Activated naive CD4-positive, alpha-beta T cell treated with anti-CD3 and anti-CD28 coated beads, Interleukin-2, amount 10 ng/mL, durations not matched to agents 7 days and 5 days (primary cell): ENCODE measurements around the gene CBY3.
"Not testable (repeated sequence)": the region's sequence is repeated elsewhere in the genome, so short reads cannot be mapped to it uniquely, and the experiment has no call there.

ENCODE experiments used
- CTCF ChIA-PET: fragments of 350-600 bp; sonication (Branson Sonifier 250); formaldehyde crosslinking; loops from one replicate; lab custom pipeline; 2021; ENCODE audit warnings: antibody characterized with exemption; lab: Charles Lee
- DNase-seq: peaks from one replicate; pipeline ENCODE4 v3.0.0-alpha.2; 2020
- H3K27ac Mint-ChIP-seq: one replicate; pipeline ENCODE4 v1.8.0; 2021; ENCODE audit warnings: mild to moderate bottlenecking, moderate library complexity, mixed read lengths
- H3K27me3 Mint-ChIP-seq: one replicate; pipeline ENCODE4 v1.8.0; 2021; ENCODE audit warnings: mild to moderate bottlenecking, mixed read lengths
- H3K36me3 Mint-ChIP-seq: one replicate; pipeline ENCODE4 v1.8.0; 2021; ENCODE audit warnings: mixed read lengths
- H3K4me1 Mint-ChIP-seq: one replicate; pipeline ENCODE4 v1.8.0; 2021; ENCODE audit warnings: mixed read lengths
- H3K4me3 Mint-ChIP-seq: one replicate; pipeline ENCODE4 v1.8.0; 2021; ENCODE audit warnings: mild to moderate bottlenecking, moderate library complexity, mixed read lengths
- H3K9me3 Mint-ChIP-seq: one replicate; pipeline ENCODE4 v1.8.0; 2021; ENCODE audit warnings: mixed read lengths

The CBY3 gene

DNA sequence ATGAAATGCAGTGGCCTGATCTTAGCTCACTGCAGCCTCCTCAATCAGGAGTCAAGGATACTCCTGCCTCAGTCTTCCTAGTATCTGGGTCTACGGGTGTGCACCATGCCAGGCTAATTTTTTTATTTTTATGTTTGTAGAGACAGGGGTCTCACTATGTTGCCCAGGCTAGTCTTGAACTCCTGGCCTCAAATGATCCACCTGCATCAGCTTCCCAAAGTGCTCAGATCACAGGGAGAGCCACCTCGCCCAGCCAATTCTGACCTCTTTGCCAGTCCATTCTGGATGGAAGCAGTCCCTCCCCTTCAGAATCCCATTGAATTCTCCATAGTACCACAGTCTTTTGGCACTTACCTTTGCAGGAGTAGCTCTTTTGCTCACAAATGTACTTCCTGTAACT, 16.3 kb upstream of the CBY3 start:
- Mint-ChIP-seq H3K27ac (peak overlapping the region; percentile 98), H3K4me1 (peaks cover 32% of the 10 kb centered on the region), H3K9me3 (no peaks in the 10 kb centered on the region), H3K27me3 (no peaks in the 10 kb centered on the region), H3K36me3 (peaks cover 19% of the 10 kb centered on the region), H3K4me3 (peak overlapping the region; percentile 91)
- CTCF ChIA-PET, result interaction anchor here (2.1 kb wide), 1 partner anchor 17 kb away, joined by 10 read pairs; no protein-coding TSS in a partner anchor
- no peak for DNase-seq

DNA sequence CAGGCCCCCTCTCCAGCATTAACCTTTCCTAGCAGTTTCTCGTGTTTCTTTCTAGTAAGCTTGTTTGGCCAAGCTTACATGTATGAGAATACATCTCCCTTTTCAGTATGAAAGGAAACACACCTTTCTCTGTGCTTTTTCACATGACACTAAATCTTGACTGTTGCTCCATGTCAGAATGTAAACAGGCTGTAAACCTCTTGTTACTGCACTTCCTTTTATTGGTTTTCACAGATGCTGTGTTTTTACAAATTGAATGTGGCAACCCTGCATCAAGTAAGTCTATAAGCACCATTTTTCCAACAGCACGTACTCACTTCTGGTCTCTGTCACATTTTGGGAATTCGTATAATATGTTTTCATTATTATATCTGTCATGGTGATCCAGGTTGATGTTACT, 15.8 kb upstream of the CBY3 start:
- Mint-ChIP-seq H3K27me3 (no peaks in the 10 kb centered on the region), H3K9me3 (no peaks in the 10 kb centered on the region), H3K27ac (peak overlapping the region; percentile 98), H3K4me3 (no peak overlapping the region), H3K36me3 (peaks cover 17% of the 10 kb centered on the region), H3K4me1 (peaks cover 30% of the 10 kb centered on the region)
- DNase-seq, result no peak
- CTCF ChIA-PET, result interaction anchor here (2.1 kb wide), 1 partner anchor 17 kb away, joined by 10 read pairs; no protein-coding TSS in a partner anchor

GRCh38 chr5:179694561-179694960, 13.7 kb upstream of the CBY3 start:
- no peak for DNase-seq
- no peak overlapping the region for H3K4me3 Mint-ChIP-seq
- H3K9me3 Mint-ChIP-seq, result no peaks in the 10 kb centered on the region
- peaks cover 8% of the 10 kb centered on the region for H3K36me3 Mint-ChIP-seq
- CTCF ChIA-PET, result interaction anchor here (0.8 to 1.5 kb wide), 3 partner anchors 26 to 182 kb away, joined by 3 to 4 read pairs (median 3); no protein-coding TSS in a partner anchor
- peaks cover 17% of the 10 kb centered on the region for H3K4me1 Mint-ChIP-seq
- no peaks in the 10 kb centered on the region for H3K27me3 Mint-ChIP-seq
- H3K27ac Mint-ChIP-seq, result no peak overlapping the region

GRCh38 chr5:179689212-179689611, 8.4 kb upstream of the CBY3 start:
- DNase-seq, H3K27me3 Mint-ChIP-seq, H3K36me3 Mint-ChIP-seq, H3K27ac Mint-ChIP-seq, H3K4me1 Mint-ChIP-seq, H3K4me3 Mint-ChIP-seq, H3K9me3 Mint-ChIP-seq, CTCF ChIA-PET: not testable (repeated sequence)

GRCh38 chr5:179680014-179680779, 637 bp downstream of the CBY3 start:
- peaks cover 45% of the 10 kb centered on the region for H3K4me1 Mint-ChIP-seq
- CTCF ChIA-PET, result interaction anchor here (0.7 to 1.5 kb wide), 4 partner anchors 12 to 57 kb away, joined by 3 to 10 read pairs (median 4); partner anchors contain the start of gene HNRNPH1
- H3K9me3 Mint-ChIP-seq, result no peaks in the 10 kb centered on the region
- H3K4me3 Mint-ChIP-seq, result peak overlapping the region; percentile 53
- peak overlapping the region; percentile 15 for H3K27ac Mint-ChIP-seq
- DNase-seq, result no peak
- H3K36me3 Mint-ChIP-seq, result peaks cover 27% of the 10 kb centered on the region
- H3K27me3 Mint-ChIP-seq, result no peaks in the 10 kb centered on the region

- H3K27me3 Mint-ChIP-seq, result no peaks in the 10 kb centered on the region
- H3K27ac Mint-ChIP-seq, result peak overlapping the region; percentile 97
- H3K4me3 Mint-ChIP-seq, result peak overlapping the region; percentile 99
- H3K4me1 Mint-ChIP-seq, result peaks cover 45% of the 10 kb centered on the region
- CTCF ChIA-PET, result interaction anchor here (0.7 to 1.4 kb wide), 4 partner anchors 11 to 56 kb away, joined by 3 to 10 read pairs (median 4); partner anchors contain the start of gene HNRNPH1
- DNase-seq, result peak; percentile 77
- H3K36me3 Mint-ChIP-seq, result peaks cover 31% of the 10 kb centered on the region
- H3K9me3 Mint-ChIP-seq, result no peaks in the 10 kb centered on the region
These were observed 1.7 kb downstream of the CBY3 start for GRCh38 chr5:179679014-179679674.

- Mint-ChIP-seq H3K36me3 (peaks cover 31% of the 10 kb centered on the region), H3K4me1 (peaks cover 45% of the 10 kb centered on the region), H3K9me3 (no peaks in the 10 kb centered on the region), H3K4me3 (peak overlapping the region; percentile 99), H3K27ac (peak overlapping the region; percentile 97), H3K27me3 (no peaks in the 10 kb centered on the region)
- CTCF ChIA-PET, result interaction anchor here (1.0 to 1.4 kb wide), 3 partner anchors 9 to 55 kb away, joined by 3 to 4 read pairs (median 3); partner anchors contain the start of gene HNRNPH1
- peak; percentile 96 for DNase-seq
These were observed 2.4 kb downstream of the CBY3 start for GRCh38 chr5:179678223-179679013.

DNA sequence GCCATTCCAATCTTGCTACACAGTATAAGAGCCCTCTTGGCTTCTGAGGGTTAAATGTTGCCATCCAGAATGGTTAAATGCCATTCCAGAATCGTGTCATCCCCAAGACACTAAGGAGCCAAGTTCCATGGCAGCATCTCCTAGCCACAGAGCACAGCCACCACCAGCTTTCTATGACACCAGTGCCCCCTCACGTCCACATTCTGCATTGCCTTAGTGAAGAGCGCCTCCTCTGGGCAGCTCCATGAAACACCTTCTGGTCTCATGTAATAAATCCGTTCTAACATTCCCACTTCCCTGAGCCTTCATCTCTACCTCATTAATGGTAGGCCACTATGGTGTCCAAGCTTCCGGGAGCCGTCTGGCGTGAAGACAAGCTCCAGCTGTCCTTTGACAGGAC, 12.4 kb downstream of the CBY3 start:
- CTCF ChIA-PET, result interaction anchor here (0.6 to 2.1 kb wide), 5 partner anchors 8 to 406 kb away, joined by 3 to 4 read pairs (median 3); partner anchors contain the start of gene HNRNPH1
- no peaks in the 10 kb centered on the region for H3K9me3 Mint-ChIP-seq
- H3K27me3 Mint-ChIP-seq, result no peaks in the 10 kb centered on the region
- no peaks in the 10 kb centered on the region for H3K36me3 Mint-ChIP-seq
- H3K4me1 Mint-ChIP-seq, result no peaks in the 10 kb centered on the region
- H3K27ac Mint-ChIP-seq, result no peak overlapping the region
- H3K4me3 Mint-ChIP-seq, result no peak overlapping the region
- DNase-seq, result peak; percentile 61

DNA sequence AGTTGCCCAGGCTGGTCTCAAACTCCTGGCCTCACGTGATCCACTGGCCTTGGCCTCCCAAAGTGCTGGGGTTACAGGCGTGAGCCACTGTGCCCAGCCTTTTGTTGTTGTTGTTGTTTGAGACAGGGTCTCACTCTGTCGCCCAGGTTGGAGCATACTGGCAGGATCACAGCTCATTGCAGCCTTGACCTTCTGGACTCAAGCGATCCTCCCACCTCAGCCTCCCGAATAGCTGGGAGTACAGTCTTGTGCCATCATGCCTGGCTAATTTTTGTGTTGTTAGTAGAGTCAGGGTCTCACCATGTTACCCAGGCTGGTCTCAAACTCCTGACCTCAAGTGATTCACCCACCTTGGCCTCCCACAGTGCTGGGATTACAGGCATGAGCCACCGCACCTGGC, 19.2 kb downstream of the CBY3 start:
- H3K4me1 Mint-ChIP-seq, DNase-seq, H3K4me3 Mint-ChIP-seq, CTCF ChIA-PET, H3K9me3 Mint-ChIP-seq, H3K27ac Mint-ChIP-seq, H3K27me3 Mint-ChIP-seq, H3K36me3 Mint-ChIP-seq: not testable (repeated sequence)

- peak; percentile 21 for DNase-seq
- H3K27ac Mint-ChIP-seq, H3K36me3 Mint-ChIP-seq, H3K4me1 Mint-ChIP-seq, H3K9me3 Mint-ChIP-seq: not testable (repeated sequence)
- Mint-ChIP-seq H3K27me3 (peaks cover 15% of the 10 kb centered on the region), H3K4me3 (peak overlapping the region; percentile 71)
- CTCF ChIA-PET, result interaction anchor here (0.6 kb wide), 1 partner anchor 1021 kb away, joined by 4 read pairs; no protein-coding TSS in a partner anchor
These were observed 22.5 kb downstream of the CBY3 start for GRCh38 chr5:179658179-179658856.

GRCh38 chr5:179657302-179658178, 23.3 kb downstream of the CBY3 start:
- H3K9me3 Mint-ChIP-seq, CTCF ChIA-PET, H3K36me3 Mint-ChIP-seq, H3K27ac Mint-ChIP-seq, H3K4me1 Mint-ChIP-seq: not testable (repeated sequence)
- peak; percentile 27 for DNase-seq
- peaks cover 15% of the 10 kb centered on the region for H3K27me3 Mint-ChIP-seq
- H3K4me3 Mint-ChIP-seq, result peak overlapping the region; percentile 71

GRCh38 chr5:179653135-179653534, 27.7 kb downstream of the CBY3 start:
- H3K4me3 Mint-ChIP-seq, H3K27ac Mint-ChIP-seq, CTCF ChIA-PET, H3K9me3 Mint-ChIP-seq, DNase-seq, H3K4me1 Mint-ChIP-seq, H3K36me3 Mint-ChIP-seq: not testable (repeated sequence)
- peaks cover 25% of the 10 kb centered on the region for H3K27me3 Mint-ChIP-seq

DNA sequence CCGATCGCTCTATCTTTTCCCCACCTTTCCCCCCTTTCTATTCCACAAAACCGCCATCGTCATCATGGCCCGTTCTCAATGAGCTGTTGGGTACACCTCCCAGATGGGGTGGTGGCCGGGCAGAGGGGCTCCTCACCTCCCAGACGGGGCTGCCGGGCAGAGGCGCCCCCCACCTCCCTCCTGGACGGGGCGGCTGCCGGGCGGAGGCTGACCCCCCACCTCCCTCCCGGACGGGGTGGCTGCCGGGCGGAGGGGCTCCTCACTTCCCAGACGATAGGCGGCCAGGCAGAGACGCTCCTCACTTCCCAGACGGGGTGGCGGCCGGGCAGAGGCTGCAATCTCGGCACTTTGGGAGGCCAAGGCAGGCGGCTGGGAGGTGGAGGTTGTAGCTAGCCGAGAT, 30.6 kb downstream of the CBY3 start:
- H3K4me1 Mint-ChIP-seq, H3K9me3 Mint-ChIP-seq, CTCF ChIA-PET, H3K36me3 Mint-ChIP-seq, H3K4me3 Mint-ChIP-seq, H3K27ac Mint-ChIP-seq, DNase-seq: not testable (repeated sequence)
- peaks cover 32% of the 10 kb centered on the region for H3K27me3 Mint-ChIP-seq
